ENCODE results near the gene SLC25A31. TPM values are rescaled to one million over a fixed set of nuclear protein-coding genes. Genes with fewer than 3 reads are reported as not detected.

The SLC25A31 gene
- total and polyA plus RNA-seq, 10 of the 15 experiments (the other 5 are each of a cell fraction or from before 2014, with no cell fraction given) = not detected

GRCh38 chr4:127782275-127783025 is 52.2 kb downstream of the SLC25A31 start, which contains the start of gene HSPA4L (continued):
- TF ChIP-seq NR2C2 (IDR thresholded peaks at IDR 0.05; ENCODE audit: borderline replicate concordance, control insufficient read depth, insufficient read length, low read depth) (no peak), RCOR1 (conservative IDR thresholded peaks at IDR 0.05; ENCODE audit: low read depth, low read length) (no peak), SPI1 (IDR thresholded peaks at IDR 0.05; ENCODE audit: borderline replicate concordance, insufficient read depth, low read depth, low read length) (peak; percentile 31; the same call in 1 of the 2 replicates), CEBPB (IDR thresholded peaks at IDR 0.05; ENCODE audit: borderline replicate concordance in 1 of 2, low read depth in 2 of 2, low read length in 2 of 2) (no peak), JUNB (IDR thresholded peaks at IDR 0.05) (0 out of 2 replicates have a peak, but pooled peaks have one; percentile 6), HSF1 (IDR thresholded peaks at IDR 0.05; ENCODE audit: low read depth, low read length) (no peak), POLR2AphosphoS2 (IDR thresholded peaks at IDR 0.05; ENCODE audit: low read depth, low read length) (no peak), LARP7 (IDR thresholded peaks at IDR 0.05) (peak; percentile 83; the same call in 1 of the 2 replicates), GATAD2B (conservative IDR thresholded peaks at IDR 0.05; ENCODE audit: low read depth) (peak; percentile 82; the same call in 1 of the 2 replicates), ZNF24 (IDR thresholded peaks at IDR 0.05) (no peak), CHD1 (IDR thresholded peaks at IDR 0.05; ENCODE audit: low read depth, low read length) (peak; percentile 64; the same call in 1 of the 2 replicates), RB1 (IDR thresholded peaks at IDR 0.05; ENCODE audit: borderline replicate concordance) (peak; percentile 41; the same call in 1 of the 2 replicates), SREBF1 (IDR thresholded peaks at IDR 0.05; ENCODE audit: low read length) (no peak), ZSCAN29 (IDR thresholded peaks at IDR 0.05) (no peak), SUZ12 (IDR thresholded peaks at IDR 0.05; ENCODE audit: unreplicated experiment) (no peak), ZNF384 (IDR thresholded peaks at IDR 0.05; ENCODE audit: borderline replicate concordance, low read depth, low read length) (no peak; the same call in 1 of the 2 replicates), CBX5 (IDR thresholded peaks at IDR 0.05; ENCODE audit: low read depth) (peak; percentile 75; the same call in 1 of the 2 replicates), ZZZ3 (IDR thresholded peaks at IDR 0.05; ENCODE audit: control insufficient read depth, insufficient read length, low read depth) (no peak), NR2F1 (conservative IDR thresholded peaks at IDR 0.05) (peak; percentile 71), MYC (IDR thresholded peaks at IDR 0.05; ENCODE audit: insufficient read depth, insufficient read length, insufficient replicate concordance, low read length, severe bottlenecking) (no peak), CHD4 (IDR thresholded peaks at IDR 0.05) (no peak)
- TF ChIP-seq, protein P1, sequence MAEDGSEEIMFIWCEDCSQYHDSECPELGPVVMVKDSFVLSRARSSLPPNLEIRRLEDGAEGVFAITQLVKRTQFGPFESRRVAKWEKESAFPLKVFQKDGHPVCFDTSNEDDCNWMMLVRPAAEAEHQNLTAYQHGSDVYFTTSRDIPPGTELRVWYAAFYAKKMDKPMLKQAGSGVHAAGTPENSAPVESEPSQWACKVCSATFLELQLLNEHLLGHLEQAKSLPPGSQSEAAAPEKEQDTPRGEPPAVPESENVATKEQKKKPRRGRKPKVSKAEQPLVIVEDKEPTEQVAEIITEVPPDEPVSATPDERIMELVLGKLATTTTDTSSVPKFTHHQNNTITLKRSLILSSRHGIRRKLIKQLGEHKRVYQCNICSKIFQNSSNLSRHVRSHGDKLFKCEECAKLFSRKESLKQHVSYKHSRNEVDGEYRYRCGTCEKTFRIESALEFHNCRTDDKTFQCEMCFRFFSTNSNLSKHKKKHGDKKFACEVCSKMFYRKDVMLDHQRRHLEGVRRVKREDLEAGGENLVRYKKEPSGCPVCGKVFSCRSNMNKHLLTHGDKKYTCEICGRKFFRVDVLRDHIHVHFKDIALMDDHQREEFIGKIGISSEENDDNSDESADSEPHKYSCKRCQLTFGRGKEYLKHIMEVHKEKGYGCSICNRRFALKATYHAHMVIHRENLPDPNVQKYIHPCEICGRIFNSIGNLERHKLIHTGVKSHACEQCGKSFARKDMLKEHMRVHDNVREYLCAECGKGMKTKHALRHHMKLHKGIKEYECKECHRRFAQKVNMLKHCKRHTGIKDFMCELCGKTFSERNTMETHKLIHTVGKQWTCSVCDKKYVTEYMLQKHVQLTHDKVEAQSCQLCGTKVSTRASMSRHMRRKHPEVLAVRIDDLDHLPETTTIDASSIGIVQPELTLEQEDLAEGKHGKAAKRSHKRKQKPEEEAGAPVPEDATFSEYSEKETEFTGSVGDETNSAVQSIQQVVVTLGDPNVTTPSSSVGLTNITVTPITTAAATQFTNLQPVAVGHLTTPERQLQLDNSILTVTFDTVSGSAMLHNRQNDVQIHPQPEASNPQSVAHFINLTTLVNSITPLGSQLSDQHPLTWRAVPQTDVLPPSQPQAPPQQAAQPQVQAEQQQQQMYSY (CRISPR knock-in tag; IDR thresholded peaks at IDR 0.05) = no peak
- TF ChIP-seq, protein P2, sequence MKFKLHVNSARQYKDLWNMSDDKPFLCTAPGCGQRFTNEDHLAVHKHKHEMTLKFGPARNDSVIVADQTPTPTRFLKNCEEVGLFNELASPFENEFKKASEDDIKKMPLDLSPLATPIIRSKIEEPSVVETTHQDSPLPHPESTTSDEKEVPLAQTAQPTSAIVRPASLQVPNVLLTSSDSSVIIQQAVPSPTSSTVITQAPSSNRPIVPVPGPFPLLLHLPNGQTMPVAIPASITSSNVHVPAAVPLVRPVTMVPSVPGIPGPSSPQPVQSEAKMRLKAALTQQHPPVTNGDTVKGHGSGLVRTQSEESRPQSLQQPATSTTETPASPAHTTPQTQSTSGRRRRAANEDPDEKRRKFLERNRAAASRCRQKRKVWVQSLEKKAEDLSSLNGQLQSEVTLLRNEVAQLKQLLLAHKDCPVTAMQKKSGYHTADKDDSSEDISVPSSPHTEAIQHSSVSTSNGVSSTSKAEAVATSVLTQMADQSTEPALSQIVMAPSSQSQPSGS (IDR thresholded peaks at IDR 0.05; ENCODE audit: low read length) = no peak

Measured in GM12878 (cell line).